GM12875 (cell line): ENCODE results near the gene PAN2.
"Not testable (repeated sequence)": the region's sequence is repeated elsewhere in the genome, so short reads cannot be mapped to it uniquely, and the experiment has no call there.

Experiments
- H3K4me3 ChIP-seq: one replicate; pipeline ENCODE4 v1.5.1; 2011; ENCODE audit warnings: low read depth, low read length, control low read depth
- TF ChIP-seq, protein P1 (sequence below): IDR thresholded peaks from 2 replicates; pipeline ENCODE4 v1.5.1; 2011; ENCODE audit warnings: low read depth, mild to moderate bottlenecking, control low read depth, inconsistent platforms, low read length, moderate library complexity, borderline replicate concordance; ENCODE audit not compliant: insufficient read depth

Gene PAN2

DNA sequence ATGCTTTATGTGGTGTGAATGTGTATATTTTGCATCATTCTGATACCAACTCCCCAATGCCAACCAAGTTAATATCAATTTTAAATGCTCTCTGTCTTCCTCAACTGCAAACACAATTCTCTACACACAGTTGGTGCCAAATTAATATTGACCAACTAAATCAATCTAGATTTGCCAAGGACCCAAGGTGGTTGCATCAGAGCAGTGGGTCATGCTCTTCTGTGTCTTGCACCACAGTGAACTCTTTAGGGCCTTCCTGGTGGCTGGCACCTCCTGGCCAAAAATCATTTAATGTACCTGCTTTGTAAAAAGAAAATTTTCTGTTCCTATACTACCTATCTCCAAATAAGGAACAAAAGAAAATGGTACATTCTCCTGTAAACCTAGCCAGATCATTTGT is 53.0 kb downstream of the PAN2 start:
- TF ChIP-seq, protein P1, sequence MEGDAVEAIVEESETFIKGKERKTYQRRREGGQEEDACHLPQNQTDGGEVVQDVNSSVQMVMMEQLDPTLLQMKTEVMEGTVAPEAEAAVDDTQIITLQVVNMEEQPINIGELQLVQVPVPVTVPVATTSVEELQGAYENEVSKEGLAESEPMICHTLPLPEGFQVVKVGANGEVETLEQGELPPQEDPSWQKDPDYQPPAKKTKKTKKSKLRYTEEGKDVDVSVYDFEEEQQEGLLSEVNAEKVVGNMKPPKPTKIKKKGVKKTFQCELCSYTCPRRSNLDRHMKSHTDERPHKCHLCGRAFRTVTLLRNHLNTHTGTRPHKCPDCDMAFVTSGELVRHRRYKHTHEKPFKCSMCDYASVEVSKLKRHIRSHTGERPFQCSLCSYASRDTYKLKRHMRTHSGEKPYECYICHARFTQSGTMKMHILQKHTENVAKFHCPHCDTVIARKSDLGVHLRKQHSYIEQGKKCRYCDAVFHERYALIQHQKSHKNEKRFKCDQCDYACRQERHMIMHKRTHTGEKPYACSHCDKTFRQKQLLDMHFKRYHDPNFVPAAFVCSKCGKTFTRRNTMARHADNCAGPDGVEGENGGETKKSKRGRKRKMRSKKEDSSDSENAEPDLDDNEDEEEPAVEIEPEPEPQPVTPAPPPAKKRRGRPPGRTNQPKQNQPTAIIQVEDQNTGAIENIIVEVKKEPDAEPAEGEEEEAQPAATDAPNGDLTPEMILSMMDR: no peak
- H3K4me3 ChIP-seq: no peak overlapping the region

DNA sequence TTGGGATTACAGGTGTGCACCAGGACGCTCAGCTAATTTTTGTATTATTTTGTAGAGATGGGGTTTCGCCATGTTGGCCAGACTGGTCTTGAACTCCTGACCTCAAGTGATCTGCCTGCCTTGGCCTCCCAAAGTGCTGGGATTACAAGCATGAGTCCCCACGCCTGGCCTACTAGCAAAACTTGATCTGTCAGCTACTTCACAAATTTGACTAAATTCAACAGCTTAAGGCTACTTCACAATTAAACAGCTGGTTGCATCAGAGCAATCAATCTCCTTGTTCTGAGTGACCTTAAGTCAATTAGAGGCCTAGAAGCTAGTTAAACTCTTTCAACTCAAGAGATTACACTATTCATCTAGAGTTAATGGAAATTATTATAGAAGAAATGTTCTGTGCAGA is 54.9 kb downstream of the PAN2 start:
- TF ChIP-seq, protein P1: no peak
- no peak overlapping the region for H3K4me3 ChIP-seq

DNA sequence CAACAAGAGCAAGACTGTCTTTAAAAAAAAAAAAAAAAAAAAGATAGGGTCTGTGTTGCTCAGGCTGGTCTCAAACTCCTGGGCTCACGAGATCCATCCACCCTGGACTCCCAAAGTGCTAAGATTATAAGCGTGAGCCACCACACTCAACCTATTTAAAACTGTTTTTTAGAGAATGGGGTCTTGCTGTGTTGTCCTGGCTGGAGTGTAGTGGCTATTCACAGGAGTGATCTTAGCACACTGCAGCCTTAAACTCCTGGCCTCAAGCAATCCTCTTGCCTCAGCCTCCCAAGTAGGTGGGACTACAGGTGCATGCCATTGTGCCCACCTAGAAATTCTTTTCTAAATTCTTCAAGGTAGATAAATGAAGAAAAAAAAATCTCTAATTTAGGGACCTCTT is 59.5 kb downstream of the PAN2 start:
- TF ChIP-seq, protein P1: no peak
- no peak overlapping the region for H3K4me3 ChIP-seq

DNA sequence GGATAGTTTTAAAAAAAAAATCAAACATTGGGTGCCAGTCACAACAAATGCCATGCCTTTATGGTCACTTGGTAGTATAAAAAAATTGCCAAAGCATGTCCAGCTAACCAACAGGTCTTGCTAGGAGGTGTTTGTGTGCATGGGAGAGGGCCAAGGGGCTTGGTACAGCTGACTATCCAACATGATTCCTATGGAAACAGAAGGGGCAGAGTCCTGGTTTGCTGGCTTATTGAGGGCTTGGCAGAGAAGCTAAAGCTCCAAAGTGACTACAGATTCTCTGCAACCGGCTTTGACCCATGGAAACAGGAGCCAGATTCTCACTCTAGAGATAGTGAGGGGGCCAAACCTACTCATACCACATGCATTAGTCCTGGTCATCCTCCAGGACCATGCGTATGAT is 61.3 kb downstream of the PAN2 start:
- H3K4me3 ChIP-seq: not testable (repeated sequence)

DNA sequence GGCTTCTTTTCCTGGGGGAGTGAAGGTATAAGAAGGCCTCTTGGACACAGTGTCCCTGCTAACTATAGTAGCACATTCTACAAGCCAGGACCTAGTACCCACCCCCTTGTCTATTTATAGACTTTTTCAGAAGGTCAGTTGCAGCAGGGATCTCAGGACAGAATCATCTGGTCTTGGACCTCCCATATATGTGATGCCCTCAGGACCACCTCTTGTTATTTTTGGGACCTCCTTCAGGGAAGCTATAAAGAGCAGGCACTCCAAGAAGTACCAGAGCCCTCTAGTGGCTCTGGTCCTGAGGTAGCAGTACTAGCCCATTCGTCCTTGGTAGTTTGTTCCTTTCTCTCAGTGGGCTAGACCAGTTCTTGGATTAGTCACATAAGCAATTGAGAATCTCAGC is 62.8 kb downstream of the PAN2 start:
- no peak overlapping the region for H3K4me3 ChIP-seq
- TF ChIP-seq, protein P1: peak; percentile 38; the same call in 1 of the 2 replicates

DNA sequence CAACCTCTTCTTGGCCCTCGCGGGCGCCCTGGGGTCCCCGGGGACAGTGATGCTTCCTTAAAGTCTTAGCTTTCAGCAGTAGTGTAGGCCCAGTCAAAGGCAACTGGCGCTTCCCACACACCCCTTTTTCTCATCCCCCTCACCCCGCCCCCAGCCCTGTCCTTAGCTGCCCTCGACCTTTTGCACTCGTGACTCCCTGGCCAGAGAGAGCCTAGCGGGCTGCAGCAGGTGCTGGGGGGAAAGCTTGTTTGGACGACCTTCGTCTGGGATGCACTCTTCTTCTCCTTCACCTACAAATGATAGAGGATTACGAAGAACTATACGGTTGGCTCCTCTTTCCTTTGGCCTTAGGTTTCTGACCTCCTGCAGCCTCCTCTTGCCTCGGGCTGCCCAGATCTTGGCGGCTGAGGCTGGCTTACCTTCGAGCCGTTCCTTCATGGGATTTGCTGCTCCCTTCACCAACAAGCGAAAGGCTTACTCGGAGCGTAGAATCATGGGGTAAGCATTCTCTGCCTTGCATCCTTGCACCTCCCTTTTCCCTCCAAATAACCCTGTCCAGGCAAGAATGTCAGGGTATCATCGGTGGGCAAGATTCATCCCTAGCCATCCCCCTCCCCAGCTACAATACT is 66.2 kb downstream of the PAN2 start:
- H3K4me3 ChIP-seq: peak overlapping the region; percentile 87
- TF ChIP-seq, protein P1: no peak

DNA sequence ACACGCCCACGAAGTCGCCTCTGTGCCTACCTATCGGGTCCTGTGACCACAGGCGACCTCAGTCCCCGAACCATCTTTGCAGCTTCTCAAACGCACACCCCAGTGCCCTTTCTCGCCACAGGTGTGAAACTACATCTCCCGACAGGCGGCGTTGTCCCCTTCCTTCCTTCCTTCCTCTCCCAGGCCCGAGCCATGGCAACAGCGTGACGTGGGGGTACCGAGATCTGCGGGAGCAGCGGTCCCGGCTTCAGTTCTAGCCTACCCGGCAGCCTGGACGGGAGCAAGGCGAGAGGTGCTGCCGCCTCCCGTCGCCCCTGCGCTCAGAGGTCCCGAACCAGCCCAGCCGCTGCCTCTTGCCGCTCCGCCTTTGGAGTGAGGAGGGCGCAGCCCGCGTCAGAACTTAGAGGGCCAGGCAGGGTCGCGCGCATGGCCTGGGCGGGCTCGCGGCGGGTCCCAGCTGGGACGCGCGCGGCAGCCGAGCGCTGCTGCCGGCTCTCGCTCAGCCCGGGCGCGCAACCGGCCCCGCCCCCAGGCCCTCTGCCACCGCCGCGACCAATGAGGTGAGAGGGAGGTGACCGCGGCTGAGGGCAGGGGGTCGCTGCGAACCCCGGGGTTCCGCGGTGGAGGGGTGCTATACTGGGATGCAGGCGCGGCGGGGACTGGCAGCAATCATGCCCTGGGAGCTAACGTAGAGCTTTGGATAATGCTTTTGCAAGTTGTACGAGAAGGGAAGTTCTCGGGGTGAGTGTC is 66.9 kb downstream of the PAN2 start, which contains the start of gene COQ10A:
TSS of gene COQ10A (plus strand) at position 250 of the 750 bp plus-strand sequence. CDS start at position 427, 177 bp downstream.
- TF ChIP-seq, protein P1: peak; percentile 61; the same call in 1 of the 2 replicates
- peak within 1 kb of the TSS; percentile 87 for H3K4me3 ChIP-seq
